ENCODE data around the gene CNOT11.
"Not testable (repeated sequence)": the region's sequence is repeated elsewhere in the genome, so short reads cannot be mapped to it uniquely, and the experiment has no call there.

The CNOT11 gene

DNA sequence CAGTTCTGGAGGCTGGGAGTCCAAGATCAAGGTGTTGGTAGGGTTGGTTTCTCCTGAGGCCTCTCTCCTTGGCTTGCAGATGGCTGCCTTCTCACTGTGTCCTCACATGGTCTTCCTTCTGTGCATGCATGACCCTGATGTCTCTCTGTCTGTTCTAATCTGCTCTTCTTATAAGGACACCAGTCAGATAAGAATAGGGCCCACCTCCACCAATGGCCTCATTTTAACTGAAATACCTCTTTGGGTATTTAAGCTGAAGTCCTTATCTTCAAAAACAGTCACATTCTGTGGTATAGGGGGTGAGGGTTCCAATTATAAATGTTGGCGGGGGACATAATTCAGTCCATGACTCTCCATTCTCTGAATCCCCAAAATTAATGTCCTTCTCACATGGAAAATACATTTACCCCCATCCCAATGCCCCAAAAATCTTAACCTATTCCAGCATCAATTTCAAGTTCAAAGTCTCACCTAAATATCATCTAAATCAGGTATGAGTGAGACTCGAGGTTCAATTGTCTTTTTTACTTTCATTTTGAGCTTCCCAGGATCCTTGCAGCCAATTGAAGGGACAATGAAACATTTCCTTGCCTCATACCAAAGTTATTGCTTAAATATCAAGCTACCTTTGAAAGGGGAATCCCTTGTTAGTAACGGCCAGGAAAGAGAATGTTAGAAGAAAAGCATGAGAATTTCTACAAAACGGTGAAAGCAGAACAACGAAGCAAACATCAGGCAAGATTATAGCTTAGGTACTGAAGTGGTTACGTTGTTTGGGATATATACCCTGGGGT, 20.6 kb upstream of the CNOT11 start:
- Histone ChIP-seq H3K27ac (ENCODE audit: insufficient read depth, low read length, poor library complexity, severe bottlenecking) (no peak overlapping the region), H3K36me3 (ENCODE audit: control insufficient read depth, insufficient read depth, low read length) (no peaks in the 10 kb centered on the region), H3K4me3 (ENCODE audit: insufficient read depth, low read depth, low read length, poor library complexity, severe bottlenecking) (no peak overlapping the region), H3K4me1 (ENCODE audit: control insufficient read depth, insufficient read depth, low read length, poor library complexity, severe bottlenecking) (no peaks in the 10 kb centered on the region), H3K9me3 (ENCODE audit: control insufficient read depth, low read length) (no peaks in the 10 kb centered on the region), H3K27me3 (replicated peaks; ENCODE audit: control insufficient read depth, insufficient read depth, low read length, poor library complexity, severe bottlenecking) (no peaks in the 10 kb centered on the region)
- DNase-seq = no peak

GRCh38 chr2:101232770-101233169, 19.9 kb upstream of the CNOT11 start:
- no peak overlapping the region for H3K4me3 ChIP-seq (ENCODE audit: insufficient read depth, low read depth, low read length, poor library complexity, severe bottlenecking)

DNA sequence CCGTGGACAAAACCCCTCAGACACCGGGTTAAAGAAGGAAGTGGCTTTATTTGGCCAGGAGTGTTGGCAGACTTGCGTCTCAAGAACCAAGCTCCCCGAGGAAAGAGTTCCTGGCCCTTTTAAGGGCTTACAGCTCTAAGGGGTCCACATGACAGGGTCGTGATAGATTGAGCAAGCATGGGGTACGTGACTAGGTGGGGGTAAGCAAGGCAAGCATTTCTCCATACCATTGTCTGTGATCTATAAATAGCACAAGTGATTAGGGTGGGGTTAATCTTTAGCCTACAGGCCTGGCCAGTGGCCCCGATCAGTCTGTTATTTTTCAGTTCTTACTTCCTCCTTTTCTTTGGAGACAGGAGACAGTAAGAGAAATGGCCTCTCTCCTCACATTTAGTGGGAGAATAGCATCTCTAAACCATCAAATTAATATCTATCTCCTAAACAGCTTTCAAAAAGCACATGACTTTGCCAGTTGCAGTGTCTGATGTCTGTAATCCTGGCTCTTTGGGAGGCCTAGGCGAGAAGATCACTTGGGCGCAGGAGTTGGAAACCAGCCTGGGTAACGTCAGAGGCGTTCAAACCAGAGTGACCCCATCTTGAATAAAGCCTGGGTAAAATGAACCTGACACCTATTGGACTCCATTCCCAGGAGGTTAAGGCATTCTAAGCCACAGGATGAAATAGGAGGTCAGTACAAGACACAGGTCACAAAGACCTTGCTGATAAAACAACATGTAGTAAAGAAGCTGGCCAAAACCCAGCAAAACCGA, 18.3 kb upstream of the CNOT11 start:
- no peak overlapping the region for H3K27ac ChIP-seq (ENCODE audit: insufficient read depth, low read length, poor library complexity, severe bottlenecking)
- DNase-seq = no peak
- no peaks in the 10 kb centered on the region for H3K36me3 ChIP-seq (ENCODE audit: control insufficient read depth, insufficient read depth, low read length)
- H3K4me3 ChIP-seq (ENCODE audit: insufficient read depth, low read depth, low read length, poor library complexity, severe bottlenecking) = no peak overlapping the region
- no peaks in the 10 kb centered on the region for H3K27me3 ChIP-seq (replicated peaks; ENCODE audit: control insufficient read depth, insufficient read depth, low read length, poor library complexity, severe bottlenecking)
- H3K9me3 ChIP-seq (ENCODE audit: control insufficient read depth, low read length) = no peaks in the 10 kb centered on the region
- no peaks in the 10 kb centered on the region for H3K4me1 ChIP-seq (ENCODE audit: control insufficient read depth, insufficient read depth, low read length, poor library complexity, severe bottlenecking)

More at GRCh38 chr2:101232770-101233169, 19.9 kb upstream of the CNOT11 start:
- H3K4me1 ChIP-seq (ENCODE audit: control insufficient read depth, insufficient read depth, low read length, poor library complexity, severe bottlenecking) = no peaks in the 10 kb centered on the region
- no peak overlapping the region for H3K27ac ChIP-seq (ENCODE audit: insufficient read depth, low read length, poor library complexity, severe bottlenecking)
- no peaks in the 10 kb centered on the region for H3K9me3 ChIP-seq (ENCODE audit: control insufficient read depth, low read length)
- no peaks in the 10 kb centered on the region for H3K27me3 ChIP-seq (replicated peaks; ENCODE audit: control insufficient read depth, insufficient read depth, low read length, poor library complexity, severe bottlenecking)
- DNase-seq = no peak
- no peaks in the 10 kb centered on the region for H3K36me3 ChIP-seq (ENCODE audit: control insufficient read depth, insufficient read depth, low read length)

- H3K27ac ChIP-seq (ENCODE audit: insufficient read depth, low read length, poor library complexity, severe bottlenecking); DNase-seq; H3K4me3 ChIP-seq (ENCODE audit: insufficient read depth, low read depth, low read length, poor library complexity, severe bottlenecking); H3K27me3 ChIP-seq (replicated peaks; ENCODE audit: control insufficient read depth, insufficient read depth, low read length, poor library complexity, severe bottlenecking); H3K9me3 ChIP-seq (ENCODE audit: control insufficient read depth, low read length); H3K36me3 ChIP-seq (ENCODE audit: control insufficient read depth, insufficient read depth, low read length); H3K4me1 ChIP-seq (ENCODE audit: control insufficient read depth, insufficient read depth, low read length, poor library complexity, severe bottlenecking): not testable (repeated sequence)
Observed at GRCh38 chr2:101235956-101236355, 16.7 kb upstream of the CNOT11 start.

- not testable (repeated sequence) for DNase-seq; H3K27ac ChIP-seq (ENCODE audit: insufficient read depth, low read length, poor library complexity, severe bottlenecking)
Observed at GRCh38 chr2:101237944-101238343, 14.7 kb upstream of the CNOT11 start.

DNA sequence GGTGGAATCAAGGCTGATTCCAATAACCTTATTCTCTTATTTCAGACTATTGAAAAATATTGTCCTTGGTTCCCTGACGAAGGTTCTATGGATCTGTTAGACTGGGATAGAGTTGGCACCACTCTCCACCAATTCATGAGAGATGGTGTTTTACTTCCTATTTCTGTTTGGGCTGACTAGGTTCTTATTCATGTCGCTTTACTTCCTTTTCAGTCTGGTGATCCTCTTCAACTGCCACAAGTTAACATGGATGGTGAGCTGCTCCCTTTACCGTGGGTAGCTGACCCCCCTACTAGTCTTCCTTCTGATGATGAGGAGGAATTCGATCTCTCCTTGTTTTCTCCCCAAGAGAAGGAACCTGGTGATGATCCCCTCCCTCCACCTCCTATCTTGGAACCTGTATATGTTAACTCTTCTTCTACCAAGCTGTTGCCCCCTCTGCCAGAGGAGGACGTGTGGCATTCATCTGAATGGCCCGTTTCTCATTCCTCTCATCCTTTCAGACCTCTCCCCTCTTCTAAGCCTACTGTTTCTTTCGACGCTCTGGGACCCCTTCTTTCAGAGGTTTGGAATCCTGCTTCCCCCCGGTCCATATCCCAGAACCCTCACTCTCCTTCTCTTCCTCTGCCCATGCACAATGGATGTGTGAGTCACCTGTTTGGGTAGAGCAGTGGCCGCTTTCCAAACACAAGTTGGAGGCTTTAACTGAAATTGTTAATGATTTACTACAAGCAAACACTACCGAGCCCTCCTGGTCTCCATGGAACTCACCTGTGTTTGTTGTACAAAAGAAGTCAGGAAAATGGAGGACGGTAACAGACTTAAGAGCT, 13.5 kb upstream of the CNOT11 start:
- H3K27ac ChIP-seq (ENCODE audit: insufficient read depth, low read length, poor library complexity, severe bottlenecking) = no peak overlapping the region
- no peak for DNase-seq

More at GRCh38 chr2:101237944-101238343, 14.7 kb upstream of the CNOT11 start:
- not testable (repeated sequence) for H3K9me3 ChIP-seq (ENCODE audit: control insufficient read depth, low read length); H3K4me3 ChIP-seq (ENCODE audit: insufficient read depth, low read depth, low read length, poor library complexity, severe bottlenecking); H3K27me3 ChIP-seq (replicated peaks; ENCODE audit: control insufficient read depth, insufficient read depth, low read length, poor library complexity, severe bottlenecking); H3K36me3 ChIP-seq (ENCODE audit: control insufficient read depth, insufficient read depth, low read length); H3K4me1 ChIP-seq (ENCODE audit: control insufficient read depth, insufficient read depth, low read length, poor library complexity, severe bottlenecking)

GRCh38 chr2:101239760-101240118, 12.9 kb upstream of the CNOT11 start:
- not testable (repeated sequence) for DNase-seq; H3K4me3 ChIP-seq (ENCODE audit: insufficient read depth, low read depth, low read length, poor library complexity, severe bottlenecking); H3K4me1 ChIP-seq (ENCODE audit: control insufficient read depth, insufficient read depth, low read length, poor library complexity, severe bottlenecking); H3K27me3 ChIP-seq (replicated peaks; ENCODE audit: control insufficient read depth, insufficient read depth, low read length, poor library complexity, severe bottlenecking); H3K36me3 ChIP-seq (ENCODE audit: control insufficient read depth, insufficient read depth, low read length); H3K27ac ChIP-seq (ENCODE audit: insufficient read depth, low read length, poor library complexity, severe bottlenecking); H3K9me3 ChIP-seq (ENCODE audit: control insufficient read depth, low read length)

More for the DNA sequence above, 13.5 kb upstream of the CNOT11 start:
- Histone ChIP-seq H3K27me3 (replicated peaks; ENCODE audit: control insufficient read depth, insufficient read depth, low read length, poor library complexity, severe bottlenecking) (no peaks in the 10 kb centered on the region), H3K4me1 (ENCODE audit: control insufficient read depth, insufficient read depth, low read length, poor library complexity, severe bottlenecking) (no peaks in the 10 kb centered on the region), H3K9me3 (ENCODE audit: control insufficient read depth, low read length) (no peaks in the 10 kb centered on the region), H3K4me3 (ENCODE audit: insufficient read depth, low read depth, low read length, poor library complexity, severe bottlenecking) (no peak overlapping the region), H3K36me3 (ENCODE audit: control insufficient read depth, insufficient read depth, low read length) (no peaks in the 10 kb centered on the region)

GRCh38 chr2:101240694-101241093, 12.0 kb upstream of the CNOT11 start:
- not testable (repeated sequence) for H3K27me3 ChIP-seq (replicated peaks; ENCODE audit: control insufficient read depth, insufficient read depth, low read length, poor library complexity, severe bottlenecking); DNase-seq; H3K4me3 ChIP-seq (ENCODE audit: insufficient read depth, low read depth, low read length, poor library complexity, severe bottlenecking); H3K4me1 ChIP-seq (ENCODE audit: control insufficient read depth, insufficient read depth, low read length, poor library complexity, severe bottlenecking); H3K9me3 ChIP-seq (ENCODE audit: control insufficient read depth, low read length); H3K27ac ChIP-seq (ENCODE audit: insufficient read depth, low read length, poor library complexity, severe bottlenecking); H3K36me3 ChIP-seq (ENCODE audit: control insufficient read depth, insufficient read depth, low read length)

DNA sequence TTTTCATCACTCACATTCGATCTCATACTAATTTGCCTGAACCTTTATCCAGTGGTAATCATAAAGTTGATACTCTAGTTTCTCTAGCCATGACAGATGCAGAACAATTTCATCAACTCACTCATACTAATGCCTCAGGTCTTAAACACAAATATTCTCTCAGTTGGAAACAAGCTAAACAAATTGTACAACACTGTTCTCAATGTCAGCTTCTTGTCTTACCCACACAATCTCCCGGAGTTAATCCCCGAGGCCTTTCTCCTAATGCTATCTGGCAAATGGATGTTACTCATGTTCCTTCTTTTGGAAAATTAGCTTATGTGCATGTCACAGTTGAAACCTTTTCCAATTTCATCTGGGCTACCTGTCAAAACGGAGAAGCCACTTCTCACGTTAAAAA, 11.5 kb upstream of the CNOT11 start:
- Histone ChIP-seq H3K9me3 (ENCODE audit: control insufficient read depth, low read length) (no peaks in the 10 kb centered on the region), H3K4me1 (ENCODE audit: control insufficient read depth, insufficient read depth, low read length, poor library complexity, severe bottlenecking) (no peaks in the 10 kb centered on the region), H3K27ac (ENCODE audit: insufficient read depth, low read length, poor library complexity, severe bottlenecking) (no peak overlapping the region), H3K27me3 (replicated peaks; ENCODE audit: control insufficient read depth, insufficient read depth, low read length, poor library complexity, severe bottlenecking) (no peaks in the 10 kb centered on the region), H3K36me3 (ENCODE audit: control insufficient read depth, insufficient read depth, low read length) (no peaks in the 10 kb centered on the region), H3K4me3 (ENCODE audit: insufficient read depth, low read depth, low read length, poor library complexity, severe bottlenecking) (no peak overlapping the region)
- DNase-seq = no peak
